Panc1 (cell line): ENCODE measurements around the gene TAT.

Experiments
- CTCF ChIP-seq: fragments of 450-650 bp; IDR thresholded peaks from 2 replicates; pipeline ENCODE4 v1.5.1; 2017; ENCODE audit warnings: mild to moderate bottlenecking
- POLR2AphosphoS5 ChIP-seq: IDR thresholded peaks from 2 replicates; pipeline ENCODE4 v1.6.1; 2012; ENCODE audit warnings: mild to moderate bottlenecking, low read depth, low read length, moderate library complexity
- REST ChIP-seq, 2 experiments: IDR thresholded peaks; 2 replicates each; pipeline ENCODE4 v1.6.1; 2011 to 2012; ENCODE audit warnings: low read depth in 2 of 2, control low read depth in 1 of 2, low read length in 1 of 2, mild to moderate bottlenecking in 1 of 2, moderate library complexity in 1 of 2; ENCODE audit not compliant: insufficient read depth in 1 of 2
- SIN3A ChIP-seq: IDR thresholded peaks from 2 replicates; pipeline ENCODE4 v1.6.1; 2012; ENCODE audit warnings: low read depth, mild to moderate bottlenecking, low read length, moderate library complexity, borderline replicate concordance; ENCODE audit not compliant: insufficient read depth

- TF ChIP-seq CTCF: no peak
- TF ChIP-seq POLR2AphosphoS5: no peak
- no peak for TF ChIP-seq REST (IDR thresholded peaks at IDR 0.05; ENCODE audit: insufficient read depth in 1 of 2, low read depth in 2 of 2, low read length in 1 of 2)
- no peak for TF ChIP-seq SIN3A
Observed at GRCh38 chr16:71528257-71528656, 48.6 kb downstream of the TAT start.
